ENCODE data around the gene CDK2AP2.
"Not testable (repeated sequence)": the region's sequence is repeated elsewhere in the genome, so short reads cannot be mapped to it uniquely, and the experiment has no call there.

Gene CDK2AP2

GRCh38 chr11:67523556-67524479 is 15.9 kb upstream of the CDK2AP2 start:
- no peak for DNase-seq

- DNase-seq = no peak
Measured at GRCh38 chr11:67522844-67523555, 15.0 kb upstream of the CDK2AP2 start, which contains the start of gene CABP2. CABP2 (minus strand) TSS chr11:67523446; CDS start chr11:67523326, 120 bp downstream.

GRCh38 chr11:67522338-67522737 is 14.4 kb upstream of the CDK2AP2 start:
- no peak for DNase-seq

GRCh38 chr11:67521924-67522323 is 14.0 kb upstream of the CDK2AP2 start:
- DNase-seq = no peak

GRCh38 chr11:67520856-67521824 is 13.2 kb upstream of the CDK2AP2 start:
- no peak for DNase-seq

GRCh38 chr11:67519726-67520125 is 11.8 kb upstream of the CDK2AP2 start:
- no peak for DNase-seq

GRCh38 chr11:67517784-67518552 is 10.0 kb upstream of the CDK2AP2 start:
- DNase-seq = no peak

- DNase-seq = no peak
Measured at GRCh38 chr11:67516806-67517205, 8.8 kb upstream of the CDK2AP2 start.

- no peak for DNase-seq
Measured at GRCh38 chr11:67514116-67514515, 6.2 kb upstream of the CDK2AP2 start.

GRCh38 chr11:67511558-67511957 is 3.6 kb upstream of the CDK2AP2 start:
- DNase-seq = not testable (repeated sequence)

GRCh38 chr11:67510023-67510345 is 2.0 kb upstream of the CDK2AP2 start:
- DNase-seq = no peak

GRCh38 chr11:67508486-67509121 is 642 bp upstream of the CDK2AP2 start:
- peak; percentile 99 for DNase-seq

GRCh38 chr11:67507242-67507863 is 609 bp downstream of the CDK2AP2 start:
- no peak for DNase-seq

- no peak for DNase-seq
Measured at GRCh38 chr11:67506426-67507051, 1.4 kb downstream of the CDK2AP2 start.

- peak; percentile 93 for DNase-seq
Measured at GRCh38 chr11:67505605-67506396, 2.2 kb downstream of the CDK2AP2 start.

GRCh38 chr11:67504950-67505581 is 2.9 kb downstream of the CDK2AP2 start, which contains the start of gene PITPNM1:
PITPNM1 (minus strand) TSS chr11:67505363; CDS start chr11:67504180, 1,183 bp downstream.
- peak; percentile 71 for DNase-seq

- DNase-seq = peak; percentile 31
Measured at GRCh38 chr11:67504005-67504949, 3.7 kb downstream of the CDK2AP2 start.
